Inflammatory macrophage treated with lipopolysaccharide for 1 hour (primary cell): ENCODE results near the gene SECISBP2L.

ENCODE experiments used
- DNase-seq, 2 donors: peaks; one replicate each; pipeline ENCODE4 v3.0.0-alpha.2; 2020 to 2022

The SECISBP2L gene

DNA sequence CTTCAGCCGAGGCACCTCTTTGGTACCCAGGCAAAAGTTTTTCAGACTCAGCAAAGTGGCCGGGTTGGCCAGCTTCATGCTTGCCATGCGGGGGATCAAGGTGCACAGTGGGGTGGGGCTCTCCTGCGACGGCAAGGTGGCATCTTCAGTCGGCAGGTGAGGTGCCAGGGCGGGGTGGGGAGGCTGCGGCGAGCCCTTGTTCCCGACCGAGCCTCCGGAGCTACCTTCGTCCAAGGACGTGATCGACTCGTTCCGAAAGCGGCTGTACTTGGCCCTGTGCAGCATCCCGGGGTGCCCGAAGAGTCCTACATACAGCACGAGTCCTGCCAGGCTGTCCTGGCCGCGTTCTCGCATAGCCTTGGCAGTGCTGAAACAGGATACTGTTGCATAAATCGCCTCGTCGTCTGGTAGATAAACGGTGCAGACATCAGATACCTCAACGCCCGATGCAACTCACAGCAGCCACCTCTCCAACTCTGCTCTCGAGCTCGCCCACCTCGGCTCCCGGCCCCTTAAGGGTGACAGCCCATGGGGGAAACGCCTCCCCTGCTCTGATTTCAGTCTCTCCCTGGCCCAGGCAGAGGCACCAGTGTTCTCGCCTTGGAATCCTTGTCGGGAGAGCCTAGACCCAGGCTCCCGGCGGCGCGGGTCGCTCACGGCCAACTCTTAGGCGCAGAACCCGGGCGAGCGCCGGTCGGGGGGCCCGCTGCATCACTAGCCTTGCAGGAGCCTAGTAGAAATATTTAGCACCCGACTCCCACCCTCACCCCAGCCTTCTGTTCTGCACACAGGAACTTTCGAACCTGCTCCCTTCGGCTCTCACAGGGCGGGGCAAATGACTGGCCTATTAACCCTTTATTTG, 83.4 kb downstream of the SECISBP2L start:
- no peak for DNase-seq

DNA sequence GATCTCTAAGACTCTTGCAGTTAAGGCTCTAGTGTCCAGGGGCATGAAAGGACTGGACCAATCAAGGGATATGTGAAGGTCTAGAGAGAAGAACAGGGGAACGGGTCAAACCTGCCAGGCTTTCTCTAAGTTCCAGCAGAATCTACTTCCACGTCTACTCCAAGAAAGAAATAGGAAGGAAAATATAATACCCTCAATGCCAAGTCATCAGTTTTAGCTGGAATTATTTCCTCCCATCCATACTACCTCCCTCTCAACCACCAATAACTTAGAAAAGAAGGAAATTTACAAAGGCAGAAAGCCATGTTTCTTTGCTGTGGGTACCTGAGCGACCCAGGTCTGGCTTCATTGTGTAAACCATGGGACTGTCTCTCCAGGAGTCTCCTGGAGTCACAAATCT, 90.3 kb downstream of the SECISBP2L start:
- no peak for DNase-seq

DNA sequence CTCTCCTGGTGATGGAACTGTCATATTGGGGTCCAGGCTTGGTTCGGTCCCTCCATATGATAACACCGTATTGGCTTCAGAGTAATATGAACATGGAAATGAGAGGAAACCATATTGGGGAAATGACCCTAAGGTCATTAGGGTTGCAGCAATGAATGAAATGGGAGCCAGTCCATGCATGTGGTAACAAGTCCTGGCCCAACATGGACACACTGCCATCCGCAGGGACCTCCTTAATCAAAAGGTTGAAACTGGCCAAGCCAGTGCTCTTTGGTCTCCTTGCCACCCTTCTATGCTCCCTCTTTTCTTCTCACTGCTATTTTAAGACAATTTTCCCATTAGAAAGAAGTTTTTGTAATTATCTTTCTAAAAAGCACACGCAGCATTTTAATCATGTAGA, 90.9 kb downstream of the SECISBP2L start:
- DNase-seq, result no peak

DNA sequence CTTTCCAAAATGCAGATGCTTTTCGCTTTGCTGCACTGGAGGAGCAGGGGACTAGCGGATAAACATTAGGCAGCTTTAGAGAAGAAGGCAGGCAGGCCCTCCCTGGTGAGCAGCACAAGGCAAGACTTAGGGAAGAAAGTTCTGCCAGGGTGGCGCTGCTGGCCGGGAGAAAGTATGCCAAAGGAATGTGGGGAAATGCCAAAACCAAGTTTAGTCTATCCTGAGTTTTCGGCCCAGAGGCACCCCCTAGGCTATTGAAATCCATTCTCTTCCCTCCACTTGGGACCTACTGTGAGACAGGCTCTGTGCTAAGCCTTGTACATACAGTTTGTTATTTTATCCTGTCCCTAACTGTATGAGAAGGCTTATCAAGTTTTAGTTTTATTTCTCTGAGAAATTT, 91.7 kb downstream of the SECISBP2L start:
- no peak for DNase-seq

DNA sequence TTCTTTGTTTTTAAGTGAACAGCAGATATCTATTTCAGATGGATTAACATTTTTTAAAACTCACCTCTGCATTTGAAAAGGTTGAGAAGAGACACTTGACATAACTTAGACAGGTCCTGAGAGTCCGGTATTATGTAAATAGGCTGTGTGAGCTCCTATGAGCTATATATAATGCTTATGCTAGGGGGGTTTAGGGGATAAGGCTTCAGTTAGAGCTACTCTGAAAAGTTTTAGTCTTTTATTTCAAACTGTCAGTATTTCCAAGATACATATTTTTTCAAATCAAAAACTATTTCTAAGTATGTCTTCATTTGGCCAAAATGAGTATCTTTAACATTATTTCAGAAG, 99.4 kb downstream of the SECISBP2L start:
- DNase-seq, result no peak

DNA sequence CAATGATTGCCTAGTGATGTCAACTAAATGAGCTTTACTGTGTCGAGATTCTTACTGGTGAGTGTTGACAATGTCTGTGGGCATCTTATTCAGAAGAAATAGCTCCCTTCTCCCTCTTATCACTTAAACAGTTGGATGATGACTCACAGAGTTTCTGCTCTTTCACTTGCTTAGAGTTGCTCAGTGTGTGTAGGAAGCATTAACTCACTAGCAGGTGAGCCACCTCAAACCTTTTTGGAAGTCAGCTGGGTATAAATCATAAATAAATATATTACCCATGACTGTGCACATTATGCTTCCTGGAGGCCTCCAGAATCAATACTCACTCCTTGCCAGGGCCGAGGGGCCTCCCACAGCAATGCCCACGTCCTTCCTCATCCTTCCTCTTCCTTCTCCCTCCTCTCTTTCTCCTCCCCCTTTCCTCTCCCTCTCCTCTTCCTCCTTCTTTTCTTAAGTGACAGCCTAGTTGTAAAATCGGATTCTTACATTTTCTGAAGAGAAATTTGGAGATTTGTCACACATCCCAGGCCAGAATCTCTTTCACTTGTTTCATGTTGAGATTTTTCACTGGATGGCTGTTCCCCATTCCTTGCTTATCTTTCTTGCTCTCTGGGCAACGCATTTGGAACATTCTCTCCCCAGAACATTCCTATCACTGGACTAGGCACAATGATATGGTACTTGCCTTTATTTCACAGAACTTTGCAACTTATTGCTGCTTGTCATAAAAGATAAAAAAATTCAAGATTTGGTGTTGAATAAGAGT, 100.0 kb downstream of the SECISBP2L start:
- DNase-seq, result no peak

DNA sequence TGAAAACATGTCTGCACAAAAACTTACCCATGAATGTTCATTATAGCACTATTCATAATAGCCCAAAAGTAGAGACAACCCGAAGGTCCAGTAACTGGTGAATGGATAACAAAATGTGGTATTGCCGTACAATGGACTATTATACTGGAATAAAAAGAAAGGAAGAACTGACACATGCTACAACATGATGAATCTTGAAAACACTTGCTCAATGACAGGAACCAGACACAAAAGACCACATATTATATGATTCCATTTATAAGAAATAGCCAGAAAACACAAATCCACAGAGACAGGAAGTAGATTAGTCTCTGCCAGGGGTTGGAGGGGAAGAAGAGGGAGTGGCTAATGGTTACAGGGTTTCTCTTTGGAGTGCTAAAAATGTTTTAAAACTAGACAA, 100.9 kb downstream of the SECISBP2L start:
- DNase-seq, result no peak

DNA sequence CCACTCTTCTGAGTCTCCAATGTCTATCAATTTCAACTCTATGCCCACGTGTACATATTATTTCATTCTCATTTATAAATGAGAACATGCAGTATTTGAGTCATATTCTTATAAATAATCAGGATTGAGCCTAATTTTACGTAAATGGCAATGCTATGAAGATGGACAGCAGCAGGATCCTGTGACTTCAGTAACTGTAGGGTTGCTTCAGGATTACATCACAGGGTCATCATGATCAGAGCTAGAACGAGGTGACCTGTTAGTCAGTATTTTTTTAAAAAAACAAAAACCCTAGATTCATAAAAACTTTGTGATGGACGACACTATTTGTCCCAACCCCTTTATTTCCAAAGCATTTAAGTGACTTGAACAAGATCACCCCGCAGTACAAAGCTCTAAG, 104.3 kb downstream of the SECISBP2L start:
- DNase-seq, result no peak

DNA sequence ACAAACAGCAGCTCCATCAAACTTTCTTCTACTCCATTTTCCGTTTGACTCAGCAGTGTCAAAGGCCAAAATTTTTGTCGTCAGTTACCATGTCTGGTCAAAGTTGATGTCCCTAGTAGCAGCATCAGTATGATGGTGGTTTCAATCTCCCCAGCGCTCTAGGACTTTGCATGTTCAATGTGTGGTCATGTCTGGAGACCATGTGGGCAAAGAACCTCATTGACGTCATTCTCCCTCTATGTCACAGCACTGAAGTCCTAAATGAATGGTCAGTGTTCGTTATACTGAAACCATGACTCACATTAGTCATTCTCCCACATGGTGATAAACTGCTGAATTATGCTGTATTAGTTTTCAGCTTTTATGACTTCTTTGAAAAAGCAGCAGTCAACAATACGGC, 105.7 kb downstream of the SECISBP2L start:
- no peak for DNase-seq

DNA sequence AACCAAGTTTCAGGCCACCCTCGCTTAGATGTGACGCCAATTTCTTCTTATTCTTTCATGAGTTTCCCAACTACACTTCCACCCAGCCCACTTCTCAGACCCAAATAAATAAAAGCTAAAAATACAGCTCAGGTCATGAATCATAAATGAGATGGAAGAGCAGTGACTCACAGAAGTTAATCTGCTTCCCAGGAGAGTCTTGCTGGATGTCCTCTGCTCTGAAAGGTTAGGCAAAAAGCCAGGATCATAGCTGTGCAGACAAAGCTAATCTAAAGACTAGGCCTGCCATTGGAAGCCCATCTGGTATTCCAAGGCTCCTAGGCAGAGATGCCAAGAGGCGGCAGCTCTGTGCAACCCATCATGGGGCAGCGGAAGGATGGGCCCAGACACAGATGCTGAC, 106.6 kb downstream of the SECISBP2L start:
- no peak for DNase-seq
